H54 (cell line): ENCODE data around the gene TMEM41A.
"Not testable (repeated sequence)": the region's sequence is repeated elsewhere in the genome, so short reads cannot be mapped to it uniquely, and the experiment has no call there.

ENCODE experiments used
- DNase-seq: peaks from one replicate; pipeline ENCODE4 v3.0.0; 2011; ENCODE audit warnings: low spot score, mixed read lengths; ENCODE audit not compliant: insufficient read length
- FAIRE-seq: peaks from 3 replicates; lab custom pipeline; 2011; peaks lifted over from hg19 to GRCh38; lab: Jason Lieb, UNC
- POLR2A ChIP-seq: IDR thresholded peaks from 2 replicates; pipeline ENCODE4 v1.6.1; 2011; ENCODE audit warnings: low read depth, mild to moderate bottlenecking, low read length

TMEM41A gene

DNA sequence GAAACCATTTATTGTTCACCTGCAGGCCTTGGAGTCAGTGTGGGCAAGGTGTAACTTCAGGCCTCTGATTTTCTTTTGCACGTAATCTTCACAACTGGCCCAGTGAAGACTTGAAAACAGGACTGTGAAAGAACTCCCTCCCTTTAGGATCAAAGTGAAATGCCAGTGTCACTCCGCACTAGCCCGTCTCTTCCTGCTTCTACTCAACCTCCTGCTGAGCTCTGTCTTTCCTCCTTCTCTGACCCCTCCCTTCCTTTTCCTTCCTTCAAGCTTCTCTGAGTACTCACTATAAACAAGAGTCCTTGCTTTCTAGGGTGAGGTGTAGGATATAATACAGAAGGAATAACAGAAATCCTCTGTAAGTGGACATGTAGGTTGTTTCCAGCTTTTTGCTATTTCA lies 28.5 kb downstream of the TMEM41A start:
- no peak for TF ChIP-seq POLR2A
- FAIRE-seq: no peak
- DNase-seq: no peak

DNA sequence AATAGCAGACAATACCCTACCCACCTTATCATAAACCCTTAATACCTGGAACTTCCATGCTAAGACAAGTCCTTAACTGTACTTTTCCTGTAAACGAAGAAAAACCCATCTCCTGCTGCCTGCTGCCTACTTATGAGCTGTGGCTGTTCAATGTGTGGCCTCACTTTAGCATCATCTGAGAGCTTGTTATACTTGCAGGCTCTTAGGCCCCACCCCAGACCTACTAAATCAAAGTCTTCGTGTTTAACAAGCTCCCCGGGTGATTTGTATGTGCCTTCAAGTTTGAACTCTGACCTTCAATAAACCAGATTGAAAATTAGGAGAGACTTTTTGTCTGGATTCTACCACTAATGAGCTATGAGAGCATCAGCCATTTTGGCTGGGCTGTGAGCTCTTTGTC lies 29.3 kb downstream of the TMEM41A start:
- FAIRE-seq (no peak), DNase-seq (no peak)
- TF ChIP-seq POLR2A: no peak

DNA sequence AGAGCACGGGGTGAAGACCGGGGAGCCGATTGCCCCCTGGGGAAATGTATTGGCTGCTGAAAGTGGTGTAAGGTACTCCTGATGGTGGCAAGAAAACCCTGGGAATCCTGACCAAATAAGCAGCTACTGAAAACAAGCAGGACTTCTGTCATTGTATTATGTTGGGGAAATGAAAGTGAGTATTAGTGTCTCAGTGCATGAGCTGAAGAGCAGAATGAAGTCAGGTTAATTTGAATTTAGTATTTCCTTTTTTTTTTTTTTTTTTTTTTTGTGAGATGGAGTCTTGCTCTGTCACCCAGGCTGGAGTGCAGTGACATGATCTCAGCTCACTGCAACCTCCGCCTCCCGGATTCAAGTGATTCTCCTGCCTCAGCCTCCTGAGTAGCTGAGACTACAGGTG lies 32.7 kb downstream of the TMEM41A start:
- DNase-seq, FAIRE-seq: not testable (repeated sequence)

DNA sequence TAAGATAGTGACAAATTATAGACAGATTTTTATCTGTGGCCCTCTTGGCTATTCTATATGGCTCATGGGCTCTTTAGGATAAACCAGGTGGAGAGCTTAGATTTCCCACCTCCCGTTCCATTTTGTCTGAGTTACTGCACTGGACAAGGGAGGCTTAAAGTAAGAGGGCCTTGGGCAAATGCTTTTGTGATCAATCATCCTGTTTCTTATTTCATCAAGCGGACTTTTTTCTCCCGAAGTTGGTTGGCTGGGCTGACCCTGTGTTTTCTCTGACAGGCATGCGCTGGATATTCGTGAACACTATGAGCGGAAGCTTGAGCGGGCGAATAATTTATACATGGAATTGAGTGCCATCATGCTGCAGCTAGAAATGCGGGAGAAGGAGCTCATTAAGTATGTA lies 33.4 kb downstream of the TMEM41A start:
- no peak for FAIRE-seq
- no peak for DNase-seq
- no peak for TF ChIP-seq POLR2A

DNA sequence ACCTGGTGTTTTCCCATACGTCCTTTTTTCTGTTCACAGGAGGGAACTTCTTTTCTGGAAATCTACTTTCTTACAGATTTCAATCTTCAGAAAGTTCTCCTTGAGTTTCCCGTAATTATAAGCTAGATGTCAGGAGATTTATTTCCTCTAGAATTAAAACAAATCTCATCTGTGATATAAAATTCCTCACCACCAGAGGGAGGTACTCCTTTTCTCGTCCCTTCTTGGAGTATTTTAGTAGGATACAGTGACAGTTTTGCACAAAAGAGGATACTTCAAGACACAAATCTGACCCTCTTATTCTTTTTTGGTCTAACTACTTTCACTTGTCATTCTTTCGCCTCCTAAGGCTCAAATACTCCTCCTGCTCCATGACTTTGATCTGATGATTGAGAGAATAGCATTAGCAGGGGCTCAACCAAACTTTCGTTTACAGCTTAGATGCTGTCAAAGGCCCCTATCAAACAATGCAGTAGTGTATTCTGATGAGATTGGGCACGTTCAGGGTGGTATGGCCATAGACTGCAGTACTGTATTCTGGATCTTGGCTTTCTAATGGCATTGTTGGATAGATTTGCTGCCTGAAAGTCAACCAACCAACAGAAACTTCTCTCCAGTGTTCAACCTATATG lies 38.0 kb downstream of the TMEM41A start:
- no peak for TF ChIP-seq POLR2A
- DNase-seq (peak; percentile 20), FAIRE-seq (peak; percentile 96)

DNA sequence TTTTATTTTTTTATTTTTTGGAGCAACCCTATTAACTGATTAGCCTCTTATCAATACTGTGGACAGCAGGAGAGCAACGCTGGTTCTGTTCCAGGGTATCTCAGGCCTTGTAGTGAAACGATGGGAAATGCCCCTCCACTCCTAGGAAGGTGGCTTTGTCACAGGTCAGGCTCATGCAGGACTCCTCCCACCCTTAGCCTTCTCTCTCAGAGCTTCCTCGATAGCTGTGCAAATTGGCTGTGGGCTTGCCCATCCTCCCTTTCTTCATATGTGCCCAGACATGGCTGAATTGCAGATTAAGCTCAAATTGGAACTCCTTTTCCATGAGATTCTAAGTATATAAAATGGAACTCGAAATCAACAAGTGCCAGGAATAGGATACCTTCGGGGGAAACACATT lies 38.5 kb downstream of the TMEM41A start:
- FAIRE-seq (no peak), DNase-seq (no peak)
- TF ChIP-seq POLR2A: no peak

DNA sequence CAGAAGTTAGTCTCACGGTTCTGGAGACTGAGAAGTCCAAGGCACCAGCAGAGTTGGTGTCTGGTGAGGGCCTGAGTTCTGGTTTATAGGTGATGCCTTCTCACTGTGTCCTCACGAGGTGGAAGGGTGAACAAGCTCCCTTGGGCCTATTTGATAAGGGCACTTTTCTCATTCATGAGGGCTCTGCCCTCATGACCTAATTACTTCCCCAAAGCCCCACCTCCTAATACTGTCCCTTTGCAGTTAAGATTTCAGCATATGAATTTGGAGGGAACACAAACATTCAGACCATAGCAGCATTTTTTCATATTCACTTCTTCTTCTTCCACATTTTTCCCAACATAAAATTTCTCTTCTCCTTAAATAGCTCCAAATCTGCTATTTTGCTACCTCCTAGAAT lies 41.5 kb downstream of the TMEM41A start:
- no peak for TF ChIP-seq POLR2A
- FAIRE-seq: no peak
- DNase-seq: no peak

DNA sequence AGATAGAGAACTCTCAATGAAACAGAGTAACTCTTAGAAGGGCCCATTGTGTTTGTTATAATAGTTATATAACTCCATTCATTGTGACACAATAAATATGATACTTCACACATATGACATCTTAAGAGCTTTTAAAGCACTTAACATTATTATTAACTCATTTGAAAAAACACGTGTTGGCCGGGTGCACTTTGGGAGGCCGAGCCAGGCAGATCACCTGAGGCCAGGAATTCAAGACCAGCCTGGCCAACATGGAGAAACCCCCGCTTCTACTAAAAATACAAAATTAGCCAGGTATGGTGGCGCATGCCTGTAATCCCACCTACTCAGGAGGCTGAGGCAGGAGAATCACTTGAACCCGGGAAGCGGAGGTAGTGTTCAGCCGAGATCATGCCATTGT lies 47.4 kb downstream of the TMEM41A start:
- not testable (repeated sequence) for FAIRE-seq, DNase-seq

DNA sequence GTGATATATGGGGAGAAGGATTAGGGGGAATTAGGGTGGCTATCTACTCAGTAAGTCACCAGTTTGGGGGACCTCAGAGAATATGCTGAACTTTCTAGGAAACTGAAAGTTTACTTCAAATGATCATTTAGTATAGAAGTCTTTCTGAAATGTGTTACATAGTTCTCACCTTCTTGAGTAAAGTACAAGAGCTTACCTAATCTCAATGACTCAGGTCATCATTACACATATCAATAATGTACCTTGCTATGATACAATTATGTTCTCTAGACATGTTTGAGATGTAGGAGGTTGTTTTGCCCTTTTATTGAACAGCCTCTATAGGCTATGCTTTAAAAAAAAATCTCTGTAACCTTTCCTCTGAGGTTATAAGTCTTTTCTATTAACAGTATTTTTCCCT lies 50.7 kb downstream of the TMEM41A start:
- peak; percentile 61 for FAIRE-seq
- TF ChIP-seq POLR2A: no peak
- DNase-seq: no peak

DNA sequence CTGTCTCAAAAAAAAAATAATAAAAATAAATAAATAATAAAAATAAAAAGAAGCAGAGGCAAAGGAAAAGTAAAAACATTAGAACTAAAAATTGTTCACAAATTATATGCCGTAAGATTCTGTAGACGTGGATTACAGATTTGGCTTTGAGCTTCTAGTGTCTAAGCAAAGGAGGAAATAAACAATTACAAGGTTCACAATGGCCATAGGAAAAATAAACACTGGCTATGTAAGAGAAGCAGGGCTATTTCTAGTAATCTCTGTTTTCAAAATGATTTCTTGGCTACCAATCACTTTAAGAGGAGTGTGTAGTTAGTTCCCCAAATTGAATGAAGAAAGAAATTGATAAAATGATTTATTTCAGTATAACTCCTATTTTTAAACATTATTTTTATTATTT lies 54.5 kb downstream of the TMEM41A start:
- DNase-seq (no peak), FAIRE-seq (no peak)
- TF ChIP-seq POLR2A: no peak

DNA sequence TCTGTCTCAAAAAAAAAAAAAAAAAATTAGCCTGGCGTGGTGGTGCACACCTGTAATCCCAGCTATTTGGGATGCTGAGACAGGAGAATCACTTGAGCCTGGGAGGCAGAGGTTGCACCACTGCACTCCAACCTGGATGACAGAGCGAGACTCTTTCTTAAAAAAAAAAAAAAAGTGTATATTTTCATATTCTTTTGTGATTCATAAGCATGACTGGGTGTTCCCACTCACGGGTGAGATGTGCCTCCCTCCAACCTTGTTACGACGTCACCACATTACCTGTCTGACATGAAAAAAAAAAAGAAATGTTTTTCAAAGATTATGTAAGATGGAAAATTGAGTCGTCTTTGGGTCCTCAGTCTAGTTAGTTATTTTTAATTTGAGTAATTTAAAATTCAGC lies 56.8 kb downstream of the TMEM41A start:
- no peak for DNase-seq
- no peak for TF ChIP-seq POLR2A
- no peak for FAIRE-seq

DNA sequence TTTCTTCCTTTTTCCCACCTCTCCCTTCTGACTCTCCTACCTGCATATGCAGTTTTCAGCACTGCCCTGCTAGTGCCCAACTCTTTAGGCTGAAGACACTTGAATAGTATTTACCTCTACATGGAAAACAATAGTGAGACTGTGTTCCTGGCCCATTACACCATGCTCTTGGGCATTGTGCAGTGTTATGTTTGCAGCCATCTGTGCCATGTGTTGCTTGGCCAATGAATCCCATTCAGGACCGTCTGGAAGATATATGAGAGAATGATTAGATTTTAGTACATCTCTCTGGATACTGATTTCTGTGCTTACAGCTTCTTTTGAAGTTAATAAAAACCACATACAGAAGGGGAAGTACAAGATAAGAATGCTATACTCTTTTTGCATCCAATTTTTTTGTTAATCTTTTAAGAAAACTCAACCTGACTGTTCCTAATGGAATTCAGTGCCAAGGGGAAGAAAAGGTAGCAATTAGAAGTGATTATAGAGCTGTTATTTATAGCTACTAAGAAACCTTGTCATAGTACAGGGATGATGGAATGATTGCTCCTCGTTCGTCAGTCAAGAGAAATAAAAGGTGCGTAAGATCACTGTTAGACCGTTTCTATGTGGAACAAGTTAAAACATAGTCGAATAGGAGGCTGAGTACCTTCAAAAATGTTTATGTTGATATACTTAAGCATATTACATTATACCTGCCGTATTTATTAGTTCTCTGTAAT lies 58.9 kb downstream of the TMEM41A start:
- peak; percentile 43 for FAIRE-seq
- TF ChIP-seq POLR2A: no peak
- DNase-seq: no peak
